ENCODE results near the gene ERCC6L2.

DNA sequence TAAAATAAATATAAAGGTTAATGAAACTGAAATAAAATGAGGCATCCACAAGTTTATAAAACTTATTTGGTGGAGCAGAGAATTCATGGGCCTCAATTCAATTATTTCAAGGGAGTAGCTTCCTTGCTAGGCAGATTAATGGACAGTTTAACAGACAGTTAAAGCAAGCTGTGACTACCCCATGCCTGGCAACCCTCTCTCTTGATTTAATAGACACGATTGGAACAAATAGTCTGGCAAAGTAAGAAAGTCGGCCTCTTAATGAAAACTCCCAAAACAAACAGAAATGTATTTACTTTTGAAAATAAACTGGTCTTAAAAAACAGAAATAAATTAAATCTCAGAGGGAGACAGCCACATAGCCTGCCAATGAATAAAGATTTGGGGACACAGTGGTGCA lies 40.1 kb upstream of the ERCC6L2 start:
- TF ChIP-seq ZNF843 (tag by site-specific recombination; IDR thresholded peaks at IDR 0.05) (no peak), ZNF18 (tag by site-specific recombination; IDR thresholded peaks at IDR 0.05) (no peak)
- TF ChIP-seq, protein P1, sequence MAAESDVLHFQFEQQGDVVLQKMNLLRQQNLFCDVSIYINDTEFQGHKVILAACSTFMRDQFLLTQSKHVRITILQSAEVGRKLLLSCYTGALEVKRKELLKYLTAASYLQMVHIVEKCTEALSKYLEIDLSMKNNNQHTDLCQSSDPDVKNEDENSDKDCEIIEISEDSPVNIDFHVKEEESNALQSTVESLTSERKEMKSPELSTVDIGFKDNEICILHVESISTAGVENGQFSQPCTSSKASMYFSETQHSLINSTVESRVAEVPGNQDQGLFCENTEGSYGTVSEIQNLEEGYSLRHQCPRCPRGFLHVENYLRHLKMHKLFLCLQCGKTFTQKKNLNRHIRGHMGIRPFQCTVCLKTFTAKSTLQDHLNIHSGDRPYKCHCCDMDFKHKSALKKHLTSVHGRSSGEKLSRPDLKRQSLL (tag by site-specific recombination; IDR thresholded peaks at IDR 0.05): no peak
- TF ChIP-seq, protein P2, sequence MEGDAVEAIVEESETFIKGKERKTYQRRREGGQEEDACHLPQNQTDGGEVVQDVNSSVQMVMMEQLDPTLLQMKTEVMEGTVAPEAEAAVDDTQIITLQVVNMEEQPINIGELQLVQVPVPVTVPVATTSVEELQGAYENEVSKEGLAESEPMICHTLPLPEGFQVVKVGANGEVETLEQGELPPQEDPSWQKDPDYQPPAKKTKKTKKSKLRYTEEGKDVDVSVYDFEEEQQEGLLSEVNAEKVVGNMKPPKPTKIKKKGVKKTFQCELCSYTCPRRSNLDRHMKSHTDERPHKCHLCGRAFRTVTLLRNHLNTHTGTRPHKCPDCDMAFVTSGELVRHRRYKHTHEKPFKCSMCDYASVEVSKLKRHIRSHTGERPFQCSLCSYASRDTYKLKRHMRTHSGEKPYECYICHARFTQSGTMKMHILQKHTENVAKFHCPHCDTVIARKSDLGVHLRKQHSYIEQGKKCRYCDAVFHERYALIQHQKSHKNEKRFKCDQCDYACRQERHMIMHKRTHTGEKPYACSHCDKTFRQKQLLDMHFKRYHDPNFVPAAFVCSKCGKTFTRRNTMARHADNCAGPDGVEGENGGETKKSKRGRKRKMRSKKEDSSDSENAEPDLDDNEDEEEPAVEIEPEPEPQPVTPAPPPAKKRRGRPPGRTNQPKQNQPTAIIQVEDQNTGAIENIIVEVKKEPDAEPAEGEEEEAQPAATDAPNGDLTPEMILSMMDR (tag by site-specific recombination; IDR thresholded peaks at IDR 0.05): no peak

Measured in HEK293 (cell line).